ENCODE measurements around the gene PLB1.

Gene PLB1, protein sequence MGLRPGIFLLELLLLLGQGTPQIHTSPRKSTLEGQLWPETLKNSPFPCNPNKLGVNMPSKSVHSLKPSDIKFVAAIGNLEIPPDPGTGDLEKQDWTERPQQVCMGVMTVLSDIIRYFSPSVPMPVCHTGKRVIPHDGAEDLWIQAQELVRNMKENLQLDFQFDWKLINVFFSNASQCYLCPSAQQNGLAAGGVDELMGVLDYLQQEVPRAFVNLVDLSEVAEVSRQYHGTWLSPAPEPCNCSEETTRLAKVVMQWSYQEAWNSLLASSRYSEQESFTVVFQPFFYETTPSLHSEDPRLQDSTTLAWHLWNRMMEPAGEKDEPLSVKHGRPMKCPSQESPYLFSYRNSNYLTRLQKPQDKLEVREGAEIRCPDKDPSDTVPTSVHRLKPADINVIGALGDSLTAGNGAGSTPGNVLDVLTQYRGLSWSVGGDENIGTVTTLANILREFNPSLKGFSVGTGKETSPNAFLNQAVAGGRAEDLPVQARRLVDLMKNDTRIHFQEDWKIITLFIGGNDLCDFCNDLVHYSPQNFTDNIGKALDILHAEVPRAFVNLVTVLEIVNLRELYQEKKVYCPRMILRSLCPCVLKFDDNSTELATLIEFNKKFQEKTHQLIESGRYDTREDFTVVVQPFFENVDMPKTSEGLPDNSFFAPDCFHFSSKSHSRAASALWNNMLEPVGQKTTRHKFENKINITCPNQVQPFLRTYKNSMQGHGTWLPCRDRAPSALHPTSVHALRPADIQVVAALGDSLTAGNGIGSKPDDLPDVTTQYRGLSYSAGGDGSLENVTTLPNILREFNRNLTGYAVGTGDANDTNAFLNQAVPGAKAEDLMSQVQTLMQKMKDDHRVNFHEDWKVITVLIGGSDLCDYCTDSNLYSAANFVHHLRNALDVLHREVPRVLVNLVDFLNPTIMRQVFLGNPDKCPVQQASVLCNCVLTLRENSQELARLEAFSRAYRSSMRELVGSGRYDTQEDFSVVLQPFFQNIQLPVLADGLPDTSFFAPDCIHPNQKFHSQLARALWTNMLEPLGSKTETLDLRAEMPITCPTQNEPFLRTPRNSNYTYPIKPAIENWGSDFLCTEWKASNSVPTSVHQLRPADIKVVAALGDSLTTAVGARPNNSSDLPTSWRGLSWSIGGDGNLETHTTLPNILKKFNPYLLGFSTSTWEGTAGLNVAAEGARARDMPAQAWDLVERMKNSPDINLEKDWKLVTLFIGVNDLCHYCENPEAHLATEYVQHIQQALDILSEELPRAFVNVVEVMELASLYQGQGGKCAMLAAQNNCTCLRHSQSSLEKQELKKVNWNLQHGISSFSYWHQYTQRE (N-terminal part only)

DNA sequence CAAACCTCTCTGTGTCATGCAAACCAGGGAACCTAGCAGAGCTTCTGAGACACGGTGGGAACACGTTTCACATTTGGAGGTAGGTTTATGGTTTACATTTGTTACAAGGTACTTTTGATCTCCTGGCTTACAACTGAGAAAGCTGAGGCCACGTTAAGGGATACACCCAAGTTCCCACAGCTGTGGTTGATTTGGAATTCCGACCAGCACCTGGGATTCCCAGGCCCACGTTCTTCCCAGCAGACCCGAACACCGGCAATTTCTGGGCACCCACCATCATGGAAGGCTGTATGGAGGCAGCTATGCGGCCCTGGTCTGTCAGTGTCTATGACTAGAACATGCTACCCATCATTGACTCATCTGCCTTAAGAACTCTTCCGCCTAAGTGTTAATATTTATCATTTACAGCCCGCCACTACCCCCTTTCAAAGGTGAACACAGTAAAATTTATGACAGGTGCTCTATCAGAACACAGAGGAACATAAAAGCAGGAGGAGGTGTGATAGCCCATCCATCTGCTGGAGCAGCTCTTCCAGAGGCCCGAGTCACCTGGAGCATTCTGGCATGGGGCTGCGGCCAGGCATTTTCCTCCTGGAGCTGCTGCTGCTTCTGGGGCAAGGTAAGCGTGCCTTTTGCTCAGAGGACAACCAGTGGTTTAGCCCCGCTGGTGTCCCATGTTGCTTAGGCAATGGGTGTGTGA is at the start of gene PLB1:
Gene PLB1, plus strand, starts transcription at position 510 of the 700 bp plus-strand sequence. Its CDS starts 55 bp downstream, at position 565.
- DNase-seq, result no peak

DNA sequence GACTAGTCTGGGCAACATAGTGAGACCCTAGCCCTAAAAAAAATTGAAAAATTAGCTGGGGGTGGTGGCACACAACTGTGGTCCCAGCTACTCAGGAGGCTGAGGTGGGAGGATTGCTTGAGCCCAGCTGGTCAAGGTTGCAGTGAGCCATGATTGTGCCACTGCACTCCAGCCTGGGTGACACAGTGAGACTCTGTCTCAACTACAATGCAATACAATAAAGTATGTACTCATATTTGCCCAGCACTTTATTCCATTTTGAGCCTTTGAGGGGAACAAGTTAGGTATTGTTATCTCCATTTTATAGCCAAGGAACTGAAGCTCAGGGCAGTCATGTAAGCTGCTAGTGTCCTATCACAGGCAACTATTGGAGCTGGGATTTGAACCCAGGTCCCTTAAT is 49.3 kb upstream of the PLB1 start:
- no peak for DNase-seq

DNA sequence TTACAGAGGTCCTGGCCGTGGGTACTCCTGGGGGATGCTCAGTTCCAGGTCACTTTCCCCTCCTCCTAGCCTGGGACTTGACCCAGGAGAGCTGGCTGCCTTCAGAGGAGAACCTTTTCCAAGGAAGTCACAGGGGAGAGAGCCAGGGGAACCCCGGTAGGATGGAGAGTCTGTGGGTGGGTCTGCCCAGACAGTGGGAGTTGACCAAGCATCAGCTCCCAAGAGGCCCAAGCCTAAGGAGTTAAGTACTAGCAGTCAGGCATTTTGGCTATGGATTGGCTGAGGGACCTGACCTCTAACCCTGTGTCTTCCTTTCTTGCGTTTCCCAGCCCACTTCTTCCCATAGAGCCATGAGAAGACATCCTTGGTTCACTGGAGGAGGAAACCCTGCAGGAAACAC is 48.8 kb upstream of the PLB1 start:
- no peak for DNase-seq

DNA sequence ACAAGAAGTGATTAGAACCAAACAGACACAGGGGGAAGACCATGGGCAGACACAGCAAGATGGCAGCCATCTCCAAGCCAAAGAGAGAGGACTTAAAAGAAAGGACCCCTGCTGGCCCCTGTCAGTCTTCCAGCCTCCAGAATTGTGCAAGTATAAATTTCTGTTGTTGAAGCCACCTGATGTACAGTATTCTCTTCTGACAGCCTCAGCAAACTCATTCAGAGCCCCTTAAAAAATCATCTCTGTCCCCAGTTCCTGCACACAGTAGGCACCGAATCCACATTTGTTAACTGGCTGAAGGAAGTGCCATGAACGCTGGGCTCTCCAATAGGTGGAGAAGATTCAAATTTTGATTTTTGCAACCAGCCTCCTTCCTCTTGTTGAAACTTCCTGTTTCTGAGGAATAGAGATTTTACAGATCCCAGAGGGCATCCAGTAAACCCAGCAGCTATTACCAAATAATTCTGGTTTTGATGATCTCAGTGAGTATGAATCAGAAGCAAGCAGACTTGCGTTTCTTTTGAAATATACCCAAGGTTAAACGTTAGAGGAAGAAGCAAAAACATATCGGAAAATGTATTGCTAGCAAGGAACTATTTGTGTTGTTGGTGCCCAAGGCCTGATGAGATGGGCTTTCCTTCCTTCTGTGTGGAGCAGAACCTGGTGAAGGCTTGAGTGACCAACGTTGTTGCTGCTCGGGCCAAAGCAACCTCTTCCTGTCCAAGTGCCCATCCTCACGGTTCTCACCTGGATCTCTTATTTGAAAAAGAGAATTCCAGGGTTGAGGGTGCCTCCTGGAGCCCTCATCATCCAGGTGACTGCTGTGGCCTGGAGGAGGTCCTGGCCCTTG is 47.7 kb upstream of the PLB1 start:
- DNase-seq, result no peak

DNA sequence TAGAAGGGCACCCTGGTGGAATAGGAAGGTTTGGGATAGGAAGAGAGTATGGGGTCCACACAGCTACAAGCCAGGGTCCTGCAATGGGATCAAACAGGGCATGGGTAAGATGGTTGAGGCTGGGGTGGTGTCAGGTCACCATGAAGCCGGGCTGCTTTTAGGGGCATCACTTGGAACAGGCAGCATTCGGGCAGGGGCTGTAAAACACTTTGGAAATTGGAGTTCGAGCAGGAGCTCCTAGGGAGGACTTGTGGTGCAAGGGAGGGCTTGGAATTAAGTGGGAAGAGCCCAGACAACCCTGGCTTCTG is 47.1 kb upstream of the PLB1 start:
- DNase-seq, result no peak

DNA sequence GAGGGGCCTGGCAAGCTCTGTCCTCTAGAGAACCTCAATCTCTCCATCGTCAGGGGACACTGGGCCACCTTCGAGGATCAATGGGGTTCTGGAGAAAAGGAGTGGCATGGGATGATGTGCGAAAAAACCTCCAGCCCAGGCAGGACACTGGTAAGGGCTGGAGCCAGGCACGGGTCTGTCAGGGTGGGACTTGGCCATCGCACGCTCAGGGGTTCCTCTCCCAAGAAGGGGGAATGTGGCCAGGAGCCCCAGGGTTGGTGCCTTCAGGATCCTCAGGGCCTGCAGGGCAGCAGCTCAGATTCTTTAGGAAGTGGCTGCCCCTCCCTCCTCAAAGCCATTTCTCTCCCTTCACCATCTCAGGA is 46.8 kb upstream of the PLB1 start:
- DNase-seq, result no peak

DNA sequence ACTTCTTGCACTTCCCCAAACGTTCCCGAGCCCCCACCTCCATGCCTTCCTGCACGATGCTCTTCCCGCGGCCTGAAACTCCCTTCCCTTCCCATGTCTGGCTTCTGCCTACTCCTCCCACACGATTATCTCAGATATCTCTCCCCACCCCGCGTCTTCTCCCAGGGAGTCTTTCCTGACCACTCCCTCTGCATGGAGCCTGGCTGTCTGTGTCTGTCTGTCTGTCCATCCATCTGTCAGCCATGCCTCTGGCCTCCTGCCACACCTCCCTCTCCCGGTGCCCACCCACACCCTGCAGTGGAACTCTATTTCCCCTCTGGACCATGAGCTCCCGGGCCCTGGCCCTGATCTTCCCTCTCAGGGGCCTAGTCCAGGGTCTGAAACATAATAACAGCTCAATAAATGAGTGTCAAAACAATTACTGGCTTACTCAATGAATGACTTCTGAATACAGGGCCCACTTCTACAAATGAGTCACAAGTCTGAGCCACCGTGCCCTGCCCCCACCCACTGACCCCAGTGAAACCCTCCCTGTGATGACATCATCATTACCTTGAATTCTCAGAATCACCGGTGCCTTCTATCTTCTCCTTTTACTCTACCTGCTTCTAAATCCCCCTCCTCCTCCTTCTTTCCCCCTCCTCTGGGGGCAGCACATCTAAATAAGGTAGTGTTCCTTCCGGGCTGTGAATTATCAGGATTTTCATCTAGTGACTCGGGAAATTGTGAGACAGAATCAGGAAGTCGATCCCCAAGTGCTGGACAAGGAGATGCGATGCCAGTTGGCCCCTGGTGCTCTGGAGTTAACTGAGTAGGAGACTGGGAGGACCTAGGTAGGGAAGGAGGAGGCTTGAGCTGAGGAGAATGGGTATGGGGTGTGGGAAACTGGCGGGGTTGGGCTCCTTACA is 46.1 kb upstream of the PLB1 start:
- DNase-seq, result peak; percentile 80 to 81

DNA sequence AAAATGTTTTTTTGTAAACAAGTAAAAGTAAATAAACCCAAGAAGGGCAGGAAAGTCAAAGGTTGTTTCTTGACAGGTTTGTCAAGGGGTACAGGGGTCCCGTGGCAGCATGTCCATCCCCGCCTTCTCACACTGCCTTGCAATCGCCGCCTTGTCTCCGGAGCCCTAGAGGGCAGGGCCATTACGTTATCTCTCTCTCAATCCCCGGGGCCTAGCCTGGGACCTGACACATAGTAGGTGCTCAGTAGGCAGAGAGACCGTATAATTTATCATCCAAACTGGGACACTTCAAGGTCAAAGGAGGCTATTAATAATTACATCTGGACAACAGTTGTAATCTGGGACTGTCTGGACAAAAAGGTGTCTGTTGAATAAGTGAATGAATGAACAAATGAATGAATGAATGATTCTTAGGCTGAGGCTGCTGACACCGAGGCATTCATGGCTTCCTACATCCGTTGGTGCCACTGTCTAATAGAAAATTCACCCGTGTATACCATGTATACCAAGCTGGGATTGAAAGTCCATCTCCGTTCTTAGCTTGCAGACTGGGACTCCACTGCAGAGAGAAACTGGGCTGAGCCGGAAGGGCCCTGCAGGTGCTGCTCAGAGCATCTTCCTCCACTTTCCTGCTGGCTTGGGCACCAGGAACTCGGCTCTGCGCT is 44.8 kb upstream of the PLB1 start:
- no peak for DNase-seq

DNA sequence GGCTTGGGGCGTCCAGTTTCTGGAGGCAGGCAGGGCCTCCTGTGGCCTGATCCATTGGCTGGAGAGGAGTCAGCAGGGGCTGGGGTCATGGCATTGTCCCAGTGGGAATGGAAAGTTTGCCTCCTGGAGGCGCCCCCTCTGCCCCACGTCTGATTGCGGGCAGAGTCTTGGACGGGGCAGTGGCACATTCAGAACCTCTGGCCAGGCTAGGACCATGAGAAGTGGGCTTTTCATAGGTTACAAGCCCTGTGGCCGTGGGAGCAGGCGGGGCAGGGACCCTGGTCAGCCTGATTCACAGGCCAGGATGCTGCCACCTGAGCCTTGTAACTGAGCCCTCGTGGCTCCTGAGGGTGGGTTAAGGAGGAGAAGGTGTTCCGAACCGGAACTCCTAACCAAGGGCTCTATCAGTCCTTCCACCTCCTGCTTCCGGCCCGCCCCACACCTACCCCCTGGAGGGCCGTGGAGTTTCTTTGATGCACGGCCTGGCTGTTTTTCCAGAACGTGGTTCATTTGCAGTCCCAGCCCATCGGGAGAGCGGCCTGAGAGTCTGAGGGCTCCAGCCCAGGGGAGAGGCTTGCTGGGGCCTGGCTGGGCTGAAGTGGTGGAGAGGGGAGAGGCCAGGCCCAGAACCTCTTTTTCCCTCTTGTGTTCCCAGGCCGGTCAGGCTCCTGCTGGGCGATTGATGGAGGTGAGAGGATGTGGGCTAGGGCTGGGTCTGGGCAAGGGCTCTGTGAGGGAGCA is 43.9 kb upstream of the PLB1 start:
- no peak for DNase-seq

DNA sequence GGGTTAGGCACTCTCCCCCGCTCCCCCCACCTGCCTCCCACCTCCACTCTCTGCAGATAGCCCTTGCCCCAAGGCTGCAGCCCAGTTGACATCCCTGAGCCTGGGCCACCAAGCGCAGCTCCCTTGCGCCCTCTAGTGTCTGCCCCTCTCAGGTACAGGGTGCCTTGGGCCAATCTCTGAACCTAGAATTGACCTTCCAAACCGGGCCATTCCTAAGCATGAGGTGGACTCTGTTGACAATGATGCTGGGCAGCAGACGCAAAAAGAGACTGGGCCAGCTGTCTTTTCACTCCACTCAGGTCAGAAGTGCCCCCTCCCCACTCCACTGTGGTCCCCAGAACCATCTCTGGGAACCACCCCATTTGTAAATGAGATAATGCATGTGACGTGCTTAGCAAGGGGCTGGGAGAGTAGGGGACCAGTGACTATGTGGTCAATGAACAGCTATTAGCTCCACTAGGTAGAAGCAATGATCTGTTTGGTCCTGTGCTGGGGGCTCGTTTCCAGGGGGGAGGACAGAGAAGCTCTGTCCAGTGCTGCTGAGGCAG is 43.3 kb upstream of the PLB1 start:
- peak; percentile 77 to 78 for DNase-seq

DNA sequence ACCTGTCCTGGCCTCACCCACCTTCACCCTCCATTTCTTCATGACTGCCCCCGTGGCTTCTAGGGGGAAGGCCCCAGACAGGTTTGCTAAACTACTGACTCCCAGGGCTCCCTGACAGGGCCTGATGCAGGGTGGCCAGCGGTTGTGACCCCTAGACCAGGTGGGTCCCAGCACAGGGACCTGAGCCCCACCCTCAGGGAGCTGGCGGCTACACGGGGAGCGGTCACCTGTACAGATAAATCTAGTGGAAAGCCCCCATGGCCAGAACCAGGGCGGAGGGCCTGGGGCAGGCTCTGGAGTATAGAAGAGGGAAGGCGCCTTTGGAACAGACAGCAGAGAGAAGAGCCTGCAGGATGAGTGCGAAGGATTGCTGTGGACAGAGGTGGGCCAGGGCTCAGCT is 42.5 kb upstream of the PLB1 start:
- DNase-seq, result no peak

DNA sequence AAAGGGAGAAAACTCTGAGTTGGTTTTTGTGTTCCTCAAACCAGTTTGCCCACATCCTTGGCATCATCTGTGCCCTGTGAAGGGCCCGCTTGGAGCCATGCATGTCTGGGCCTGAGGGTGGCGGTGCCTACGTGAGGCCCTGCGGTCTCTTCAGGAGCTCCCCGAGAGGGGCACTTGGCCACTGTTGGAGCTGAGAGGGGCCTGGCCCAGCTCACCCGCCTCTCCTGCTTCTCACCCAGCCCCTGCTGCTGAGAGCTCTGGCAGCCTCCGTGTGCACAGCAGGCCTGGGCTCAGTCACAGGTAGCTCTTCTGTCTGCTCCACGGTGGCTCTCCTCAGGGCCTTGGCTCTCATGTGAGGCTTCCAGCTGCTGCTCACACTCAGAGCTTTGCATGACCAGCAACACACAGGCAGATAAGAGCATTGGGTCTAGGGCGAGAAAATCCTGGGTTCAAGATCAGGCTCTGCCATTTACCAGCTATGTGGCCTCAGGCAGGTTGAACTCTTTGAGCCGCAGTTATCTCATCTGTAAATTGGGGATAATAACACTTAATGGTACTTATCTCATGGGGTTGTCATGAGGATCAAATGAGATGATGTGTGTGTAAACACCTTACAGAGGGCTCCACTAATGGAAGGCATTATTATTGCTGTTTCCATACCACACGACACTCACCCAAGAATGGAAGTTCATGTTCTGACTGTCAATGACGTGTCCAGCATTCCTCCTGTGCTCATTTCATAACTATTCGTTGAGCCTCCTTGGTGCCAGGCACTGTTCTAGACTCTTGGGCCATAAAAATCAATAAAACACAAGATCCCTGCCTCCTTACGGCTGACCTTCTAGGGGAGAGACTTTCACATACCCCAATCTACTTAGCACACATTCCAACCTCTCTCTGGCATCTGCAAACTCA is 41.6 kb upstream of the PLB1 start:
- no peak for DNase-seq

DNA sequence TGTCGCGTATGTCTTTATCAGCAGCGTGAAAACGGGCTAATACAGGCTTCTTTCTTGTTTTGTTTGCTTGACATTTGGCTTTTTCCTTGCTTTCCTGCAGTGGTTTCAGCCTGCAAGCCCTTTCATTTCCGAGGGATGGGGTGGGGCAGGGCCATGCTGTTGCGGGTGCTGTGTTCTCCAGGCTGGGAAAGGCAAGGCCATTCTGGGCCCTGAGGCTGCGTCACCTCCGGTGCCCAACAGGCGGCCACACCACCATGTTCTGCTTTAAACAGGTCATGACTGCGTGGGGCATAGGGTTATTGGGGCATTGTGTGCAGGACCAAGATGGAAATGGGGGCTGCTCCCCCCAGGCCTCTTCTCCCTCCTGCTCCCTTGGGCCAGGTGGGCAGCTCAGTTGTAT is 38.6 kb upstream of the PLB1 start:
- DNase-seq, result no peak

DNA sequence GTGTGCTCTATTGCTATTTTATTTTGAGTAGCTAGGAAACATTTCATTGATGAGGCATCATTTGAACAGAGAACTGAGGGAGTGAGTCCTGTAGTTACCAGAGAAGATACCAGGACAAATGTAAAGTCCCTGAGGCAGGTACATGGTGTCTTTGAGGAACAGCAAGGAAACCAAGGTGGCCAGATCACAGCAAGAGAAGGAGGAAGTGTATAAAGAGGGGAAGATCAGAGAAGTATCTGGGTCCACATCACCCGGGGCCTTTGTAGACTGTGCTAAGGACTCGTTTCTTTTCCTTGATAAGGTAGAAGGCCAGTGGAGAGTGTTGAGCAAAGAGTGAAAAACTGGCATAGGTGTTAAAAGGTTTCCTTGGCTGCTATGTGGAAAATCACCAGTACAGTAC is 34.8 kb upstream of the PLB1 start:
- no peak for DNase-seq

DNA sequence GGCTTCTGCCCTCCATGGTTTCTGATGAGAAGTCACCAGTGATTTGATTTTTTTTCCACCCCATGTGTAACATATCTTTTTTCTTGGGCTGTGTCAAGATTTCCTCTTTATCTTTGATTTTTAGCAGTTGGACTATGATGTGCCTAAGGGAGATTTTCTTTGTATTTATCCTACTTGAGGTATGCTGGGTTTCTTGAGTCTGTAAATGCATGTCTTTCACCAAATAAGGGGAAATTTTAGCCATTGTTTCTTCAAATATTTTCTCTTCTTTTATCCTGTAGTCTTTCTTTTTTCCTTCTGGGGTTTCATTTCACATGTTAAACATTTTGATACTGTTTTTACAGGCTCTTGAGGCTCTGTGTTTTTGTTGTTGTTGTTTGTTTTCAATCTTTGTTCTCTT is 33.7 kb upstream of the PLB1 start:
- DNase-seq, result no peak

DNA sequence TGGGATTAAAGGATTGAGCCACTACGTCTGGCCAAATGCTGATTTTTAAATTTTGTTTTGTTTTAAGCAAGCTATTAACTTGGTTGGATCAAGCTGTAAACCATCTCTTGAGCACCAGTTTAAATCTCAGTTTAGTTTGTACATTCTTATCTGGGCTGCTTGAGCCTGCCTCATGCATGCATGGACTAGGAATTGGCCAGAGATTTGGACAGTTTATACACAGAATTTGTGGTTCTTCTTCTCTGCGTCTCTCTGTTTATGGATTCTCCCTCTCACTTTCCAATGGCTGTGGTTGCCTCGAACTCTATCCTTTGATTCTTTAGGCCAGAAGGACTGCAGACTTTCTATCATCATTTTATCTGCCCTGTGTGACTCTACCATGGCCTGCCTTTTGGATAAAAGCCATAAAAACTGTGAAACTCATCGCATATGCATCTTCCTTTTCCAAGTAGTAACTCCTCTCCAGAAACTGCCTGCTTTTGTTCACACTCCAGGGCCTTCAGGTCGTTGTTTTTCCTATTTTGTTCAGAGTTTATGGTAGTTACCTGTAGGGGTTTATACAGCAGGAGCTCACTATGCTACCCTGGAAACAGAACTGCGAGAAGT is 32.5 kb upstream of the PLB1 start:
- no peak for DNase-seq

DNA sequence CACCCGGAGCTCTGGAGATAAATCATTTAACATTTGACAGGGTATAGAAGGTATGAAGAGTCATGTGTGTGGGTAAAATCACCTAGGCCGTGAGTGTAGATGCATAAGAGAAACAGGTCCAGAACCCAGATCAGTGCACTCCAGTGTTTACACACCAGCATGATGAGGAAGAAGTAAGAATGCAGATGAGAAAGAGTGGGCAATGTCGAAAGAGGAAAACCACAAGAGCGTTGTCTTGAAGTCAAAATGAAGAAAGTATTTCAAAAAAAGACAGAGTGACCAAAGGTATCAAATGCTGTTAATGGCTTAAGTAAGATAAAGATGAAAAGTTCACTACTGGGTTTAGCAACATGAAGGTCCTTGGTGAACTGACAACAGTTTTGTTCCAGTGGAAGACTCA is 32.0 kb upstream of the PLB1 start:
- DNase-seq, result no peak
